GM11168 (cell line): ENCODE results near the gene FYB1.

Experiments
- in situ Hi-C: fragments of 300-500 bp; cut with MboI; formaldehyde crosslinking; loops from one replicate; pipeline ENCODE4 v1.12.0; 2022; ENCODE audit warnings: low sequenced_read_pairs; ENCODE audit not compliant: unreplicated experiment

The FYB1 gene

DNA sequence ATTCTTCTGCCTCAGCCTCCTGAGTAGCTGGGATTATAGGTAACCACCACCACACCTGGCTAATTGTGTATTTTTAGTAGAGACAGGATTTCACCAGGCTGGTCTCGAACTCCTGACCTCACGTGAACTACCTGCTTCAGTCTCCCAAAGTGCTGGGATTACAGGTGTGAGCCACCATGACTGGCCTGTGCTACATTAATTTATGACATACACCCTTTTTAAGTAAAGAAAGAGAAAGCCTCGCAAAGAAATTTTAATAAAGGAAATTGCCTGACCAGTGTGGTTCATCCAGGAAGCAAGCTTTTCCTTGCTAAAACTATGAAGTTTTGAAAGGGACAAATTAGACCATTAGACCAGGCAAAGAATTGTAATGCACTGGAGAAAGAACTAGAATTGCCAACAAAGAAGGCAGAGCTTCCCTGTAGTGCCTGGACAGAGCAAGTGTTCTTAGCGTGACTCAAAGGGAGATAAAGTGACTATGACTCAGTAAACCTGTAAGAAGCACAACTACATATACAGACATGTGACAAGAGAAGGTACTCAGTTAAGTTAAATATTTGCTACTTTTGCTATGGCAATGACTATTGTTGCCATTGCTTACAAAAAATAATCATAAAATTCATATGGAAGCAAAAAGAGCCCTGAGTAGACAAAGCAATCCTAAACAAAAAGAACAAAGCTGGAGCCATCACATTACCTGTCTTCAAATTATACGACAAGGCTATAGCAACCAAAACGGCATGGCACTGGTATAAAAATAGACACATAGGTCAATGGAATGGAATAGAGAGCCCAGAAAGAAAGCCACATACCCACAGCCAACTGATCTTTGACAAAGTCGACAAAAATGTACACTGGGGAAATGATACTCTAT, 54.6 kb downstream of the FYB1 start:
- in situ Hi-C loops: no loop called here

DNA sequence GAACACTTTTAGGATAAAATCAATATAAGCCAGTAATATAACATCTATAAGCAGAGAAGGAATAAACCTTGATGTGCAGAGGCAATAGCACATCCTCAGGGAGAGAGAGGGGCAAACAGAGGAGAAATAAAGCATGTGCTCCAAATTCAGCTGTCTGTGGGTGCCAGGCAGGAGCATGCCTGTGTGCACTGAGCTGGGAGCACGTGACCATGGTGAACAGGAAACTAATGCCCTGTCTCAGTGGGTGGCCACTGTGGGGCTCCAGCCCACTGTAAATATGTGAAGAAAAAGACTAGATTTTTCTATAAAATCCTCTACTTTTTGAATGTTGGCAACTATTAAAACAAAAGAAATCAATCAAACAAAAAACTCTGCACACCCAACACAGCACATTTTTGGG, 55.3 kb downstream of the FYB1 start:
- in situ Hi-C loops: no loop called here

- in situ Hi-C loops: no loop called here
These were observed 57.8 kb downstream of the FYB1 start for GRCh38 chr5:39161578-39161977.

- in situ Hi-C loops: no loop called here
These were observed 58.7 kb downstream of the FYB1 start for GRCh38 chr5:39160576-39161213.

DNA sequence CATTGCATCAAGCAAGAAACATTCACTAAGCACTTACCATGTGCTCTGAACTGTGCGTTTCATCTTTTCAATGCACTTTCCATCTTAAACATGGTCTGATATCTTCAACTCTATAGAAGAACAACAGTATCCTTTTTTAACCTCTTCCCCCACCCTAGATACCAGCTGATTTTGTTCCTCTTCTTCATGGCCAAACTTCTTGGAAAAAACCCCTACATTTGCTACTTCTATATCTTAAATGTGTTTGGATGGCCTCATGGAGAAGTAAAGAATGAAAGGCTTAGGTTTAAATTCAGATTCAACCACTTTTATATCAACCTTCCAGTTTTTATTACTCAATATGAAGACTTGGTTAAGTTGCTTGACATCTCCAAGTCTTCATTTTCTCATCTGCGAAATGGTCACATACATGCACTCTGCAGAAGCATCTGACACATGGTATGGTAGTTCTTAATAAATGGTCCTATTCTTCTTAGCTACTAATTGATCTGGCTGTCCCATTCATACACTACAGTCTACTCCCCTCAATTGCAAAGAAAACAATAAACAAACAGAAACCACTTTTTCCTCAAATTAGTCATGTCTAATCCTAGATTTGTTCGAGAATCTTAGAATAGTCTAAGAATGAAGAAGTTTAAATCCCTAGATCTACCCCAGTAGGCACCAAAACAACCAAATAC, 59.4 kb downstream of the FYB1 start:
- in situ Hi-C loops: no loop called here

- in situ Hi-C loops: no loop called here
These were observed 60.6 kb downstream of the FYB1 start for GRCh38 chr5:39158786-39159185.

DNA sequence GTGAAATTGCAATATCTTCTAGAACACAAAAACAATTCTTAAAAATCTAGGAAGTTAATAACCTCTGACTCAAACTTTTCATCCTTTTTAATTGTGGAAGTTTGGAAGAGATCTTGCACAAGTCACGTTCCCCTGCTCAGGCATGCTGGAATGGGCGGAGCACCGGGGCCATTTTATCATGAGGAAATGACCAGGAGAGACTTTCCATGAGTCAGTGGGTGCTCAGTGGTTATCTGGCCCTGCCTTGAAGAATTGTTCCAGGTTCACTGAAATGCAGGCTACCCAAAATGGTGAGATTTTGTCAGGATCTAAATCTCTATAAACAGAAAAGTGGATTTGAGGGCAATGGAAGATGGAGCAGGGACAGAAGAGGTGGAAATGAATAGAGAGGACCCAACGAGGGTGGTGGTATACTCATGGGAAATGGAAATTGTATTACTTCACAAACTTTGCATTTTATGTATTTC, 61.2 kb downstream of the FYB1 start:
- in situ Hi-C loops: no loop called here

GRCh38 chr5:39157701-39158100, 61.7 kb downstream of the FYB1 start:
- in situ Hi-C loops: no loop called here

DNA sequence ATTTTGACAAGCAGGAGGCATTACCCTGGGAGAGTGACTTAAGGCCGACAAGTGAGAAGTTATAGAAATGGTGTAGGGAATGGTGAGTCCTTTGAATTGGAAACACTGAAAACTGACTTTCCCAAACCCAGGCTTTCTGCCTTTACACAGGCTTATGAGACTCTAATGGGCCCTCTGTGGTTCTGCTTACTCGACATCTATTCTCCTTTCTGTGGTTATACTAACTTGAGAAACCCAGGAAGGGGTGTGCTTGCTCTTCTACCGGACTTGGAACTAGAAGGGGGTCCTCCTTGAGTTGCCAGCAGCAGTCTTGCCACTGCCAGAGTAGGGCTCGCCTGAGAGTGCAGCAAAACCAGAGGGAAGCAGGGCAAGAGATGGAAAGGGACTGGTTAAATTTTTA, 63.3 kb downstream of the FYB1 start:
- in situ Hi-C loops: no loop called here

DNA sequence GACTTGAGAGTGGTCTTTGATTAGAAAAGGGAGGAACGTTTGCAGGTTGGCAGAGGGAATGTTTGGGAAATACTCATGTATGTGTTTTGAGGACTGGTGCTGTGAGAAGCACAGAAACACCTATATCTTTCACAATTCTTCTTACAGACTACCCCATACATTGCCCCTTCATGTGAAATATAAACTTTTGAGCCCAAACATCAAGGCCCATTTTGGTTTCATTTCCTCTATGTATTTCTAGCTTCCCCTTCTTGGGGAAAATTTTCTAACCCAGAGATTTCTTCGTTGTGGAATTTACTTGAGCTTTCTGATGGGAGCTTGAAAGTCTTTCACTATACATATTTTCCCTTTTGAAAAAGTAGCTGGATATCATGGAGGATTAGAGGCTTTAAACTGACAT, 67.6 kb downstream of the FYB1 start:
- in situ Hi-C loops: no loop called here

- in situ Hi-C loops: no loop called here
These were observed 69.4 kb downstream of the FYB1 start for GRCh38 chr5:39149966-39150365.

- in situ Hi-C loops: no loop called here
These were observed 70.3 kb downstream of the FYB1 start for GRCh38 chr5:39148983-39149534.

DNA sequence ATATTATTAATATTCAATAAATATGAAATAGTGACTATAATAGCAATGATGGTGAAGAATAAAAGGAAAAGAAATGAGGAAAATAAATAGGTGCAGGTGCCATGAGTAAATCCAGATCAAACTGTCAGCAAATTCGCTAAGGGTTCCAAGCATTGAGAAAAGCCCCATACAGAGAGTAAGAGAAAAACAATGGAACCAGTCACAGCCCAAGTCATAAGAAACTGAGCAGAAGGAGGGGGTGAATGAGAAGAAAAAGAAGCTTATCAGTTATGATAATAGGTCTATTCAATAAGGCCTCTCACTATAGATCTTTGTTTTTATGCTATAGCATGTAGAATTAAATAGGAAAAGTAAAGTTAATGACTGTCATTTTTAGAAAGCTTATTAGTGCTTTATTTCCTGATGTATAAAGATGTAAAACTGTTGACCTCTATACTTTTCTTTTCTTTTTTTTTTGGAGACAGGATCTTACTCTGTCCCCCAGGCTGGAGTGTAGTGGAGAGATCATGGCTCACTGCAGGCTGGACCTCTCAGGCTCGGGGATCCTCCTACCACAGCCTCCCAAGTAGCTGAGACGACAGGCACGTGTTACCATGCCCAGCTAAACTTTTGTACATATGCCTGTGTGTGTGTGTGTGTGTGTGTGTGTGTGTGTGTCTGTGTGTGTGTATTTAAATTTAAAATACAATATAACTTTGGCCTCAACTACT, 72.4 kb downstream of the FYB1 start:
- in situ Hi-C loops: no loop called here

DNA sequence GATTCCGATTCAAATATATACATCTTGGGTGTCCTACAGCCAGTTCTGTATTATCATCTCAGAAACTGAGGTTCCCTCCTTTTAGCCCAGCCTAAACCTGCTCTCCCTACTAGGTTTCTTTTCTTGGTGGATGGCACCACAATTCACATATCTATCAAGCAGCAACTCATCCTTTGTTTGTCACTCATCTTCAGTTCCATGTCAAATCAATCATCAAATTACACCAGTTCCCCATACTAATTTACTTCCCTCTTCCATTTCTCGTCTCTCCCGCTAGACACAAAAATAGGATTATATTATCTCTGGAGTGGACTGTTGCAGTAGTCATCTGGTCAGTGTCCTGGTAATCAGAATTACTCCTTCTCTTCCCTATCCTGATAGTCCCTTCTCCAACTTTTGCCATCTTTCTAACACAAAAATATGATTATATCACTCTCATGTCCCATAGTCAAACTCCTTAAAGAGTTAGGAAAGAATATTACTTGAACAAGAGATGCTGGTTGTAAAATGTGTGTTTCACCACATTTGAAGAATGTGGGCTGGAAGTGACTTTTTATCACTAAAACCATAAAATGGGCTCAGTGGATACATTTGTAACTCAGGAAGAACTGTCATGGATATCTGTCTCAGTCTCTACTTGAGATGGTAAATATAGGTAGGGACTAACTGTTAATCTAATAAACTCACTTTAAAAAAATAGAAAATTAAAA, 76.1 kb downstream of the FYB1 start:
- in situ Hi-C loops: no loop called here

DNA sequence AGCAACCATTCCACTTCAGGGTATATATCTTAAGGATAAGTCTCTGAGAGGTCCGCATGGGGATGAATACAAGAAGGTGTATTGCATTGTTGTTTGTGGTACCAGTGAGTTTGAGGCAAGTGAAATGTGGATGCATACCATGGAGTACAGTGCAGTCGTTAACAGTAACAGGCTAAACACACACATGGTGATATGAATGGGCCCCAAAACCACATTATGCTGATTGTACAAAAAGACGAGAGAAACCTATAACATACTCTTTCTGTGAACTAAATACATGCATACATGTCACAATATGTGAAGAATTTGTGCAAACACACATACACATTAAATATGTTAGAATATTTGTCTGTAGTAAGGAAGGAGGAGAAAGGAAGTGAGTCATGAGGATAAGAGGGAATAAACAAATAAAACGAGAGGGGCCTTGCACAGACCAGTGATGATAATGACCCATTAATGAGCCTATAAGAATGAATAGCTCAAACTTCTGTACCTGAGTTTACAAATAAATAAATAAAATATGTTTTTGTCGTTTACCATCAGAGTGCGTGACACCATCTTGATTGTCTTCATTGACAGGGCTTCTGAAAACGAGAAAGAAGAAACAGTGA, 78.7 kb downstream of the FYB1 start:
- in situ Hi-C loops: no loop called here

GRCh38 chr5:39138892-39139291, 80.5 kb downstream of the FYB1 start:
- in situ Hi-C loops: no loop called here

DNA sequence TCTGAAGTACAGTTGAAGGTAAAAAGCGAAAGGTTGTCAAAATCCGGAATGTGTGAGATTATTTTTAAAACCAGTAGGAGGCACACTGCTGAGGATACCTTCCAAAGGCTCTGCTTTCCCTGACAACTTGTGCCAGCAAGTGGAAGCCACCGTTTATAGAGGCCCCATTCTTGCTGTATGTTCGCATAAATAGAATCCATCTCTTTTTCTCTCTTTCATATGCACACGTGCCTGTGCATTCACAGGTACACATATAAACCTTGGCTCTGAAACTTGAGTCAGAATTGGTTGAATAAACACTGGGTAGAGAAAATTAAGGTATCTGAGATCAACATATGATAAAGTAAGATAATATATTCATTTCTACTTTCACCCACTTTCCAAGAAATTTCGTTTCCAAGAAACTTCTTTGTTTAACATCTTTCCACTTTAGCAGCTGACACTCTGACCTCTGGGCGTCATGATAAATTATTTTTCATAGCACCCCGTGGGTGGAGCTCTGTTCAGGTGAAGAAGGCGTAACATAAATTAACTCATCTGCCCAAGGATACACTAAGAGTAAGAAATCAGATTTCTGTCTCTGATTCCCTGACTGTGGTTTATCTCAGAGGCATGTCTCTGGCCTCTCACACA, 81.4 kb downstream of the FYB1 start:
- in situ Hi-C loops: no loop called here

DNA sequence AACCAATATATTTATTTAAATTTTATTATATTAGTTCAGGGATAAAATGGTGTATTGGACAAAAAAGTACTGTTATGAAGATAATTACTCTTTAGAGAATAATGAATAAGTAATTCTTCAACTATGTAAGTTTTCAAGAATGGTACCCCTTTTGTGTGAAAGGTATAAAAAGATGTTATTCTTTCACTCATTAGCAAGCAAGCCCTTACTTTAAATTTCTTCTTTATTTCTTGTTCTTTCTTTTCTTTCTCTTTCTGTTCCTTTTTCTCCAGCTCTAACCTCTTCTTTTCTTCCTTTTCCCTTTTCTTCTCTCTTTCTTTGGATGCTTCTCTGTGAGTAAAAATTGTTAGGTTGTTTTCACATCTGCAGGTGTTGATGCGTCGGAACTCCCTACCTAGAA, 82.0 kb downstream of the FYB1 start:
- in situ Hi-C loops: no loop called here

DNA sequence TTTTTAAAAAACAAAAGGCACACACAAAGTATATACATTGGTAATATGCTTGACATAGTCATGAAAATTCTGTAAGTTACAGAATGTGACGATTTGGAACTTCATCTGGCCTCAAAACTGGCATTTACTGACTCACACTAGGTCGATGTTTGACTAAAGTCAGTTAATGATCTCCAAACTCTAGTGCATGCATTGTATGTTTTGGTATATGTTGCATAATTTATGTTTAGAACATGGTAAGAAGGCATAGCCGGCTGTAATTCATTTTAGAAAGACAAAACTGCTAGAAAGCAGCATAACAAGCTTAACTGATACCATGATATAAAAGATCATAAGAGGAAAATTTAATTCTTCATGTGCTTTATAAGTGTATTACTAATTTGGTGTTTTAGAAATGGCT, 86.6 kb downstream of the FYB1 start:
- in situ Hi-C loops: no loop called here
